Common myeloid progenitor, CD34-positive (primary cell): Measurements from ENCODE around the gene MCC.

ENCODE experiments used
- CTCF ChIA-PET: fragments of 350-600 bp; sonication (Branson Sonifier 250); formaldehyde crosslinking; loops from one replicate; lab custom pipeline; 2021; ENCODE audit warnings: antibody characterized with exemption; lab: Charles Lee
- POLR2A ChIA-PET: fragments of 350-600 bp; sonication (Branson Sonifier 250); formaldehyde crosslinking; loops from one replicate; lab custom pipeline; 2021; ENCODE audit warnings: antibody characterized with exemption; lab: Charles Lee
- DNase-seq, 3 donors: peaks; one replicate each; pipeline versions ENCODE4 v3.0.0 to v3.0.0-alpha.2; 2013
- H3K27ac ChIP-seq, 2 experiments: 1 replicate in 1 of 2; 2 replicates in 1 of 2; pipeline ENCODE4 v1.7.0; 2013; ENCODE audit warnings: inconsistent platforms in 2 of 2, low read length in 2 of 2, mild to moderate bottlenecking in 2 of 2, low read depth in 1 of 2, moderate library complexity in 1 of 2; ENCODE audit not compliant: severe bottlenecking in 2 of 2, insufficient read depth in 1 of 2, poor library complexity in 1 of 2
- H3K27me3 ChIP-seq, 5 experiments: replicated peaks in 2 of 5; 1 replicate in 3 of 5; 2 replicates in 2 of 5; pipeline versions ENCODE4 v1.6.1 to v1.7.0; 2013; ENCODE audit warnings: low read length in 4 of 5, mild to moderate bottlenecking in 2 of 5, moderate library complexity in 2 of 5, inconsistent platforms in 1 of 5; ENCODE audit not compliant: insufficient read depth in 5 of 5, control insufficient read depth in 4 of 5
- H3K36me3 ChIP-seq, 4 experiments: 1 replicate in 2 of 4; 2 replicates in 2 of 4; pipeline versions ENCODE4 v1.6.1 to v1.7.0; 2013; ENCODE audit warnings: low read length in 3 of 4, control low read depth in 1 of 4, mild to moderate bottlenecking in 1 of 4; ENCODE audit not compliant: control insufficient read depth in 4 of 4, insufficient read depth in 4 of 4
- H3K4me1 ChIP-seq, 4 experiments: 1 replicate in 3 of 4; 2 replicates in 1 of 4; pipeline versions ENCODE4 v1.6.1 to v1.7.1; 2013; ENCODE audit warnings: low read length in 3 of 4, mild to moderate bottlenecking in 3 of 4, control low read depth in 1 of 4, inconsistent platforms in 1 of 4, moderate library complexity in 1 of 4; ENCODE audit not compliant: control insufficient read depth in 4 of 4, insufficient read depth in 4 of 4; ENCODE audit errors: control extremely low read depth in 1 of 4
- H3K4me3 ChIP-seq, 7 experiments: 1 replicate in 4 of 7; 2 replicates in 3 of 7; pipeline versions ENCODE4 v1.5.1 to v1.7.0; 2013; ENCODE audit warnings: mild to moderate bottlenecking in 7 of 7, low read length in 6 of 7, moderate library complexity in 6 of 7, inconsistent platforms in 2 of 7, low read depth in 2 of 7, control low read depth in 1 of 7; ENCODE audit not compliant: insufficient read depth in 4 of 7, control insufficient read depth in 1 of 7; ENCODE audit errors: extremely low read depth in 1 of 7
- H3K9me3 ChIP-seq, 5 experiments: 1 replicate in 4 of 5; 2 replicates in 1 of 5; pipeline versions ENCODE4 v1.6.1 to v1.7.1; 2013; ENCODE audit warnings: low read length in 4 of 5, mild to moderate bottlenecking in 2 of 5, inconsistent platforms in 1 of 5, low read depth in 1 of 5, moderate library complexity in 1 of 5; ENCODE audit not compliant: control insufficient read depth in 4 of 5, insufficient read depth in 2 of 5; ENCODE audit errors: control extremely low read depth in 1 of 5
- WGBS: methylation state at CpG from one replicate; pipeline ENCODE4 v1.1.5; 2013; ENCODE audit not compliant: insufficient coverage; 5-methylcytosine and 5-hydroxymethylcytosine counted together

MCC gene

DNA sequence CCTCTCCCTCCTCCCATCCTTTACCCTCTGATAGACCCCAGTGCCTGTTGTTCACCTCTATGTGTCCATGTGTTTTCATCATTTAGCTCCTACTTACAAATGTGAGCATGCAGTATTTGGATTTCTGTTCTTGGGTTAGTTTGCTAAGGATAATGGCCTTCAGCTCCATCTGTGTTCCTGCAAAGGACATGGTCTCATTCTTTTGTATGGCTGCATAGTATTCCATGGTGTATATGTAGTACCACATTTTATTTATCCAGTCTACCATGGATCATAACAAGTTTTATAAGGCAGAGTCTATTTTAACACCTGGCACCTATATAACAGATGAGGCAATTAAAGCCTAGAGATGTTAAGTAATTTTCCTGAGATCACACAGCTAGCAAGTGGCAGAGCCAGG is 32.6 kb upstream of the MCC start:
- ChIA-PET CTCF (interaction anchor here (1.1 kb wide), 1 partner anchor 10 kb away, joined by 3 read pairs; no protein-coding TSS in a partner anchor), POLR2A (no interaction called here)
- H3K27ac ChIP-seq, result no peak overlapping the region
- peaks cover 2 to 15% (median 8%) of the 10 kb centered on the region in 4 experiments for H3K36me3 ChIP-seq
- DNase-seq, result no peak
- H3K4me1 ChIP-seq, result peaks cover 11 to 22% (median 15%) of the 10 kb centered on the region in 4 experiments
- no peaks in the 10 kb centered on the region for H3K27me3 ChIP-seq
- no peak overlapping the region for H3K4me3 ChIP-seq
- no peaks in the 10 kb centered on the region for H3K9me3 ChIP-seq

DNA sequence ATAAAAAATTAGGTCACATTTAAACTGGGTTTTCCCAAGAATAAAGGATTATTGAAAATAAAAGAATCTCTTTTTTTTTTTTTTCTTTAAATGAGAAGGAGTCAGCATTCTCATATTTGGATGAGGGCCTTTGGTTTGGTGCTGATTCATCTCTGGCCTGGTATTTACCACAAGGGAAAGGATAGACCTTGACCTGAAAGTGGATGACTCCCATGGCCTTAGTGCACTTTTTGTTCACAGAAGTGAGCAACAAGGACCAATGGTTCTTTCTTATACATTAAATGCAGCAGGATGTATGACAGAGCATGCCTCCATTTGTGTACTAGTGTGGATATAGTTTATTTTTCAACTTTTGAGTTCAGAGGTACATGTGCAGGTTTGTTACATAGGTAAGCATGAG is 32.2 kb upstream of the MCC start:
- POLR2A ChIA-PET, result no interaction called here
- CTCF ChIA-PET, result interaction anchor here (1.1 kb wide), 1 partner anchor 10 kb away, joined by 3 read pairs; no protein-coding TSS in a partner anchor
- no peak for DNase-seq
- no peak overlapping the region for H3K4me3 ChIP-seq
- H3K27me3 ChIP-seq, result no peaks in the 10 kb centered on the region
- H3K9me3 ChIP-seq, result no peaks in the 10 kb centered on the region
- H3K36me3 ChIP-seq, result peaks cover 2 to 17% (median 10%) of the 10 kb centered on the region in 4 experiments
- H3K27ac ChIP-seq, result no peak overlapping the region
- H3K4me1 ChIP-seq, result peaks cover 10 to 20% (median 12%) of the 10 kb centered on the region in 4 experiments

GRCh38 chr5:113519412-113519811 is 31.2 kb upstream of the MCC start:
- no CpG with 5 or more reads among the region's 2 CpGs for WGBS
- Histone ChIP-seq H3K4me3 (no peak overlapping the region), H3K9me3 (no peaks in the 10 kb centered on the region), H3K27ac (no peak overlapping the region), H3K36me3 (peaks cover 2 to 17% (median 10%) of the 10 kb centered on the region in 4 experiments), H3K27me3 (no peaks in the 10 kb centered on the region), H3K4me1 (peaks cover 5 to 14% (median 8%) of the 10 kb centered on the region in 4 experiments)
- ChIA-PET POLR2A (no interaction called here), CTCF (no interaction called here)
- no peak for DNase-seq

DNA sequence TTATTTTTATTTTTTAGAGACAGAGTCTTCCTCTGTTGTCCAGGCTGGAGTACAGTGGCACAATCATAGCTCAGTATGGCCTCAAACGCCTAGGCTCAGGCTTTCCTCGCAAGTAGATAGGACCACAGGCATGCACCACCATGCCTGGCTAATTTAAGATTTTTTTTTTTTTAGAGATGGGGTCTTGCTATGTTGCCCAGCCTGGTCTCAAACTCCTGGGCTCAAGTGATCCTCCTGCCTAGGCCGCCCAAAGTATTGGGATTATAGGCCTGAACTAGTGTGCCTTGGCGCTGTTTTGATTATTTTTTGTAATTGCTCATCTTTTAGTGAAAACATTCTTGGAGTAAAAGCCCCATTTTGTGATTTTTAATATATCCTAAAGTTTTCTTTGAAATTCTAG is 30.6 kb upstream of the MCC start:
- Histone ChIP-seq H3K27me3 (no peaks in the 10 kb centered on the region), H3K4me3 (no peak overlapping the region), H3K27ac (no peak overlapping the region), H3K36me3 (peaks cover 2 to 17% (median 10%) of the 10 kb centered on the region in 4 experiments), H3K9me3 (no peaks in the 10 kb centered on the region), H3K4me1 (peaks cover 3 to 11% (median 7%) of the 10 kb centered on the region in 4 experiments)
- WGBS, result no CpG with 5 or more reads among the region's 4 CpGs
- no peak for DNase-seq
- CTCF ChIA-PET, result interaction anchor here (0.7 kb wide), 1 partner anchor 167 kb away, joined by 3 read pairs; no protein-coding TSS in a partner anchor
- POLR2A ChIA-PET, result no interaction called here

- whole genome bisulfite sequencing, result 48% methylated on average over 4 of the region's 9 CpGs
- ChIA-PET CTCF (interaction anchor here (0.8 to 5.7 kb wide), 4 partner anchors 11 to 535 kb away, joined by 3 to 46 read pairs (median 16); no protein-coding TSS in a partner anchor), POLR2A (no interaction called here)
- H3K36me3 ChIP-seq, result peaks cover 2 to 10% (median 4%) of the 10 kb centered on the region in 4 experiments
- H3K4me1 ChIP-seq, result peaks cover 3 to 8% (median 6%) of the 10 kb centered on the region in 4 experiments
- no peaks in the 10 kb centered on the region for H3K9me3 ChIP-seq
- peak overlapping the region; percentile 79 to 93 (median 85) for H3K4me3 ChIP-seq
- no peak for DNase-seq
- peak overlapping the region in 1 of 2 experiments; percentile 83 for H3K27ac ChIP-seq
- peaks cover 0 to 31% (median 8%) of the 10 kb centered on the region in 5 experiments for H3K27me3 ChIP-seq
Observed at GRCh38 chr5:113514289-113514635, 26.0 kb upstream of the MCC start.

- DNase-seq, result peak; percentile 89 to 94 (median 90)
- Histone ChIP-seq H3K4me3 (peak within 1 kb of the TSS; percentile 79 to 93 (median 85)), H3K27ac (peak within 1 kb of the TSS; percentile 64 to 83), H3K9me3 (no peaks in the 10 kb centered on the region), H3K36me3 (peaks cover 2 to 10% (median 4%) of the 10 kb centered on the region in 4 experiments), H3K4me1 (peaks cover 3 to 8% (median 6%) of the 10 kb centered on the region in 4 experiments), H3K27me3 (peaks cover 0 to 34% (median 8%) of the 10 kb centered on the region in 5 experiments)
- ChIA-PET POLR2A (no interaction called here), CTCF (interaction anchor here (0.8 to 5.7 kb wide), 6 partner anchors 10 to 534 kb away, joined by 3 to 46 read pairs (median 8); no protein-coding TSS in a partner anchor)
- WGBS, result under 1% methylated on average over 41 of the region's 72 CpGs
Observed at GRCh38 chr5:113513384-113514288, 25.4 kb upstream of the MCC start, which contains the start of gene YTHDC2. TSS of gene YTHDC2 (plus strand) at chr5:113513694. CDS start at chr5:113513896, 202 bp downstream.
